ENCODE data around the gene IKZF4.
"Not testable (repeated sequence)": the region's sequence is repeated elsewhere in the genome, so short reads cannot be mapped to it uniquely, and the experiment has no call there.

The IKZF4 gene

GRCh38 chr12:56020423-56021184 is at the start of gene IKZF4:
TSS of gene IKZF4 (plus strand) at chr12:56021043. CDS start at chr12:56021494, 451 bp downstream.
- DNase-seq: no peak

- no peak for DNase-seq
Measured at GRCh38 chr12:55972042-55972441, 48.8 kb upstream of the IKZF4 start.

GRCh38 chr12:55972456-55972855 is 48.4 kb upstream of the IKZF4 start:
- DNase-seq: no peak

GRCh38 chr12:55972911-55973598 is 47.8 kb upstream of the IKZF4 start:
- no peak for DNase-seq

- peak; percentile 100 for DNase-seq
Measured at GRCh38 chr12:55973599-55974307, 47.1 kb upstream of the IKZF4 start, which contains the start of gene RAB5B. TSS of gene RAB5B (plus strand) at chr12:55974078. CDS start at chr12:55986961, 12,883 bp downstream.

GRCh38 chr12:55974308-55974730 is 46.5 kb upstream of the IKZF4 start:
- peak; percentile 40 for DNase-seq

GRCh38 chr12:55978393-55978792 is 42.5 kb upstream of the IKZF4 start:
- no peak for DNase-seq

GRCh38 chr12:55979069-55979468 is 41.8 kb upstream of the IKZF4 start:
- DNase-seq: no peak

GRCh38 chr12:55981882-55982281 is 39.0 kb upstream of the IKZF4 start:
- not testable (repeated sequence) for DNase-seq

- no peak for DNase-seq
Measured at GRCh38 chr12:55982319-55982936, 38.4 kb upstream of the IKZF4 start.

GRCh38 chr12:55983232-55983842 is 37.5 kb upstream of the IKZF4 start:
- DNase-seq: no peak

- DNase-seq: no peak
Measured at GRCh38 chr12:55984861-55985260, 36.0 kb upstream of the IKZF4 start.

GRCh38 chr12:55985341-55985740 is 35.5 kb upstream of the IKZF4 start:
- DNase-seq: no peak

GRCh38 chr12:55985976-55986375 is 34.9 kb upstream of the IKZF4 start:
- not testable (repeated sequence) for DNase-seq

GRCh38 chr12:55991110-55991509 is 29.7 kb upstream of the IKZF4 start:
- DNase-seq: no peak

- no peak for DNase-seq
Measured at GRCh38 chr12:55993230-55993853, 27.5 kb upstream of the IKZF4 start.

GRCh38 chr12:55995366-55995765 is 25.5 kb upstream of the IKZF4 start:
- DNase-seq: no peak

GRCh38 chr12:55996201-55996714 is 24.6 kb upstream of the IKZF4 start:
- DNase-seq: peak; percentile 64

- DNase-seq: peak; percentile 89
Measured at GRCh38 chr12:55996715-55997534, 23.9 kb upstream of the IKZF4 start, which contains the start of gene SUOX. TSS of gene SUOX (plus strand) at chr12:55997276. CDS start at chr12:56002222, 4,946 bp downstream.

- DNase-seq: no peak
Measured at GRCh38 chr12:55997535-55997859, 23.3 kb upstream of the IKZF4 start.

- not testable (repeated sequence) for DNase-seq
Measured at GRCh38 chr12:55999522-55999921, 21.3 kb upstream of the IKZF4 start.

Data from NCI-H345 (cell line).